Measurements from ENCODE around the gene CABP2. TPM values are rescaled to one million over a fixed set of nuclear protein-coding genes. Genes with fewer than 3 reads are reported as not detected.
"Not testable (repeated sequence)": the region's sequence is repeated elsewhere in the genome, so short reads cannot be mapped to it uniquely, and the experiment has no call there.

CABP2 gene
- total RNA-seq, 1 experiment from 2014 or later = not detected

DNA sequence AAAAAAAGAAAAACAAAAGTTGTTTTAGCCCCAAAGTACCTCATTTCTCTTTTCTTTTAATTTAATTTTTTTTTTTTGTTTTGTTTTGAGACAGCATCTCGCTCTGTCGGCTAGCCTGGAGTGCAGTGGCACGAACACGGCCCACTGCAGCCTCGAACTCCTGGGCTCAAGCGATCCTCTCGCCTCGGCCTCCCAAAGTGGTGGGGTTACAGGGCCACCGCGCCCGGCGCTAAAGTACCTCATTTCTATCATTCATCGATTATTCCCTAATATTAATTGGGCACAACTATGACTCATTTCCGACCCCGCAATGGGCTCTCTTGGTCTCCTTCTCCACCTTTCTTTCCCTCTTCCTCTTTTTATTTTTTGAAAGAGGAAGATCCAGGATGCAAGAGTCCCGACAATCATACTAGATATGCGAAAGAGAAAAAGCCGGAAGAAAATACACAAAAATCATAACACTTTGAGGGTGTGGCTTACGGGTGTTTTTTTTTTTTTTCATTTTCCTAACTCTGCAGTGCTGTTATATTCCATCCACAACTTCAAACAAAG, 40.9 kb downstream of the CABP2 start:
- intact Hi-C loops (cut with micrococcal nuclease; ENCODE audit: unreplicated experiment) = no loop called here
- BruUV-seq (replicated peaks) = TSS peak; percentile 85
- no peak for DNase-seq (ENCODE audit: low spot score)
- ChIA-PET POLR2A (ENCODE audit: low non-redundant PET) (no interaction called here), CTCF (no interaction called here)
- Histone ChIP-seq H3K4me1 (ENCODE audit: insufficient read depth, low read length, poor library complexity, severe bottlenecking) (peaks cover 9% of the 10 kb centered on the region), H3K9me3 (ENCODE audit: low read depth, low read length, poor library complexity, severe bottlenecking) (no peaks in the 10 kb centered on the region), H3K27me3 (replicated peaks; ENCODE audit: insufficient read depth, low read depth, low read length, poor library complexity) (no peaks in the 10 kb centered on the region), H3K36me3 (ENCODE audit: insufficient read depth, low read length, poor library complexity, severe bottlenecking) (no peaks in the 10 kb centered on the region), H3K27ac (ENCODE audit: low read depth, low read length, poor library complexity, severe bottlenecking) (peak overlapping the region; percentile 76), H3K4me3 (ENCODE audit: low read depth, low read length, poor library complexity, severe bottlenecking) (peak overlapping the region; percentile 54)
- TF ChIP-seq, protein P1, sequence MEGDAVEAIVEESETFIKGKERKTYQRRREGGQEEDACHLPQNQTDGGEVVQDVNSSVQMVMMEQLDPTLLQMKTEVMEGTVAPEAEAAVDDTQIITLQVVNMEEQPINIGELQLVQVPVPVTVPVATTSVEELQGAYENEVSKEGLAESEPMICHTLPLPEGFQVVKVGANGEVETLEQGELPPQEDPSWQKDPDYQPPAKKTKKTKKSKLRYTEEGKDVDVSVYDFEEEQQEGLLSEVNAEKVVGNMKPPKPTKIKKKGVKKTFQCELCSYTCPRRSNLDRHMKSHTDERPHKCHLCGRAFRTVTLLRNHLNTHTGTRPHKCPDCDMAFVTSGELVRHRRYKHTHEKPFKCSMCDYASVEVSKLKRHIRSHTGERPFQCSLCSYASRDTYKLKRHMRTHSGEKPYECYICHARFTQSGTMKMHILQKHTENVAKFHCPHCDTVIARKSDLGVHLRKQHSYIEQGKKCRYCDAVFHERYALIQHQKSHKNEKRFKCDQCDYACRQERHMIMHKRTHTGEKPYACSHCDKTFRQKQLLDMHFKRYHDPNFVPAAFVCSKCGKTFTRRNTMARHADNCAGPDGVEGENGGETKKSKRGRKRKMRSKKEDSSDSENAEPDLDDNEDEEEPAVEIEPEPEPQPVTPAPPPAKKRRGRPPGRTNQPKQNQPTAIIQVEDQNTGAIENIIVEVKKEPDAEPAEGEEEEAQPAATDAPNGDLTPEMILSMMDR (conservative IDR thresholded peaks at IDR 0.05; ENCODE audit: low read depth, low read length) = no peak
- no peak for TF ChIP-seq EZH2 (IDR thresholded peaks at IDR 0.05; ENCODE audit: borderline replicate concordance, low read depth, low read length, poor library complexity, severe bottlenecking)

DNA sequence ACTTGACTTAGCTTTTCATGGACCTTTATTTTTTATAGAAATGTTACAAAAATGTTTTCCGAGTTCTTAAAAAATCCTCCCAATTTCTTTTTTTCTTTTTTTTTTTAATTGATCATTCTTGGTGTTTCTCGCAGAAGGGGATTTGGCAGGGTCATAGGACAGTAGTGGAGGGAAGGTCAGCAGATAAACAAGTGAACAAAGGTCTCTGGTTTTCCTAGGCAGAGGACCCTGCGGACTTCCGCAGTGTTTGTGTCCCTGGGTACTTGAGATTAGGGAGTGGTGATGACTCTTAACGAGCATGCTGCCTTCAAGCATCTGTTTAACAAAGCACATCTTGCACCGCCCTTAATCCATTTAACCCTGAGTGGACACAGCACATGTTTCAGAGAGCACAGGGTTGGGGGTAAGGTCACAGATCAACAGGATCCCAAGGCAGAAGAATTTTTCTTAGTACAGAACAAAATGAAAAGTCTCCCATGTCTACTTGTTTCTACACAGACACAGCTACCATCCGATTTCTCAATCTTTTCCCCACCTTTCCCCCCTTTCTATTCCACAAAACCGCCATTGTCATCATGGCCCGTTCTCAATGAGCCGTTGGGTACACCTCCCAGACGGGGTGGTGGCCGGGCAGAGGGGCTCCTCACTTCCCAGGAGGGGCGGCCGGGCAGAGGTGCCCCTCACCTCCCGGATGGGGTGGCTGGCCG, 45.7 kb downstream of the CABP2 start:
- POLR2A ChIA-PET (ENCODE audit: low non-redundant PET); H3K36me3 ChIP-seq (ENCODE audit: insufficient read depth, low read length, poor library complexity, severe bottlenecking); H3K9me3 ChIP-seq (ENCODE audit: low read depth, low read length, poor library complexity, severe bottlenecking); H3K27me3 ChIP-seq (replicated peaks; ENCODE audit: insufficient read depth, low read depth, low read length, poor library complexity); H3K4me3 ChIP-seq (ENCODE audit: low read depth, low read length, poor library complexity, severe bottlenecking); H3K27ac ChIP-seq (ENCODE audit: low read depth, low read length, poor library complexity, severe bottlenecking); DNase-seq (ENCODE audit: low spot score); BruUV-seq (replicated peaks); intact Hi-C loops (cut with micrococcal nuclease; ENCODE audit: unreplicated experiment); H3K4me1 ChIP-seq (ENCODE audit: insufficient read depth, low read length, poor library complexity, severe bottlenecking); CTCF ChIA-PET: not testable (repeated sequence)

DNA sequence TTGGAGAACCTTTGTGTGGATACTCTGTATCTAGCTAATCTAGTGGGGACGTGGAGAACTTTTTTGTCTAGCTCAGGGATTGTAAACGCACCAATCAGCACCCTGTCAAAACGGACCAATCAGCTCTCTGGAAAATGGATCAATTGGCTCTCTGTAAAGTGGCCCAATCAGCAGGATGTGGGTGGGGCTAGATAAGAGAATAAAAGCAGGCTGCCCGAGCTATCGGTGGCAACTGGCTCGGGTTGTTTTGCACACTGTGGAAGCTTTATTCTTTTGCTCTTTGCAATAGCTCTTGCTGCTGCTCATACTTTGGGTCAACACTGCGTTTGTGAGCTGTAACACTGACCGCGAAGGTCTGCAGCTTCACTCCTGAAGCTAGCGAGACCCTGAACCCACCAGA, 46.6 kb downstream of the CABP2 start:
- H3K4me1 ChIP-seq (ENCODE audit: insufficient read depth, low read length, poor library complexity, severe bottlenecking); H3K36me3 ChIP-seq (ENCODE audit: insufficient read depth, low read length, poor library complexity, severe bottlenecking); H3K27ac ChIP-seq (ENCODE audit: low read depth, low read length, poor library complexity, severe bottlenecking); POLR2A ChIA-PET (ENCODE audit: low non-redundant PET); H3K27me3 ChIP-seq (replicated peaks; ENCODE audit: insufficient read depth, low read depth, low read length, poor library complexity); BruUV-seq (replicated peaks); H3K4me3 ChIP-seq (ENCODE audit: low read depth, low read length, poor library complexity, severe bottlenecking); H3K9me3 ChIP-seq (ENCODE audit: low read depth, low read length, poor library complexity, severe bottlenecking); intact Hi-C loops (cut with micrococcal nuclease; ENCODE audit: unreplicated experiment); DNase-seq (ENCODE audit: low spot score); CTCF ChIA-PET: not testable (repeated sequence)

DNA sequence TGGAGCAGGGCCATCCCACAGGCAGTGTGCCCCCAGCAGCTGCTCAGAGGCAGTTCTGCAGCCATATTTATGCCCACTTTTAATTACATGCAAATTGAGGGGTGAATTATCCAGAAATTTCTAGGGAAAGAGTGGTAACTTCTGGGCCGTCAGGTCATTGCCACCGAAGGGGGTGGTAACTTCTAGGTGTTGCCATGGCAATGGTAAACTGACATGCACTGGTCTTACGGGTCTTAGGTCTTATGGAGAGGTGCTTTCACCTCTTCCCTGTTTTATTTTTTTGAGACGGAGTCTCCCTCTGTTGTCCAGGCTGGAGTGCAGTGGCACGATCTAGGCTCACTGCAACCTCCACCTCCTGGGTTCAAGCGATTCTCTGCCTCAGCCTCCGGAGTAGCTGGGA, 50.4 kb downstream of the CABP2 start:
- Histone ChIP-seq H3K36me3 (ENCODE audit: insufficient read depth, low read length, poor library complexity, severe bottlenecking) (no peaks in the 10 kb centered on the region), H3K4me3 (ENCODE audit: low read depth, low read length, poor library complexity, severe bottlenecking) (no peak overlapping the region), H3K27ac (ENCODE audit: low read depth, low read length, poor library complexity, severe bottlenecking) (no peak overlapping the region), H3K27me3 (replicated peaks; ENCODE audit: insufficient read depth, low read depth, low read length, poor library complexity) (no peaks in the 10 kb centered on the region), H3K9me3 (ENCODE audit: low read depth, low read length, poor library complexity, severe bottlenecking) (no peaks in the 10 kb centered on the region), H3K4me1 (ENCODE audit: insufficient read depth, low read length, poor library complexity, severe bottlenecking) (no peaks in the 10 kb centered on the region)
- POLR2A ChIA-PET (ENCODE audit: low non-redundant PET) = no interaction called here
- CTCF ChIA-PET = no interaction called here
- TF ChIP-seq, protein P1 (conservative IDR thresholded peaks at IDR 0.05; ENCODE audit: low read depth, low read length) = no peak
- no peak for TF ChIP-seq EZH2 (IDR thresholded peaks at IDR 0.05; ENCODE audit: borderline replicate concordance, low read depth, low read length, poor library complexity, severe bottlenecking)
- no peak for DNase-seq (ENCODE audit: low spot score)
- no TSS peak for BruUV-seq (replicated peaks)
- intact Hi-C loops (cut with micrococcal nuclease; ENCODE audit: unreplicated experiment) = no loop called here
